Stimulated activated CD4-positive, alpha-beta T cell treated with anti-CD3 and anti-CD28 coated beads, TNF-alpha, amount 100 ng/mL, for 4 hours (primary cell): ENCODE data around the gene KCTD14.
"Not testable (repeated sequence)": the region's sequence is repeated elsewhere in the genome, so short reads cannot be mapped to it uniquely, and the experiment has no call there.

ENCODE experiments used
- DNase-seq, 3 experiments: peaks; one replicate each; pipeline ENCODE4 v3.0.0-alpha.2; 2020; ENCODE audit warnings: low read depth in 3 of 3

The KCTD14 gene

DNA sequence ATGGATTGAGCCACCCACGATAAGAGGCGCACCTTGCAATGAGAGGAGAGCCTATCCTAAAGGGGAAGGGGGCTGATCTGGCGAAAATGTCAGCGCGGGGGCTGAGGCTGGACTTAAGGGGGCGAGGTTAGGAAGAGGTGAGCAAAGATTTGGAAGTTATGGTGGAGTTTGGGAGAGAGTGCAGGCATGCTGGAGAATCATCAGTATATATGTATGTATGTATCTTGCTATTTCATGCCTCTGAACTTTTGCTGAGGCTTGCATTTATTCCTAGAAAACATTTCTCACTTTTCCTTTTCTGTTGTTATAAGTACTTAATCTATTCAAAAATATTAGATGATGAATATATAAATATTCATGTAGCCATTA lies 23.4 kb upstream of the KCTD14 start:
- DNase-seq = no peak

DNA sequence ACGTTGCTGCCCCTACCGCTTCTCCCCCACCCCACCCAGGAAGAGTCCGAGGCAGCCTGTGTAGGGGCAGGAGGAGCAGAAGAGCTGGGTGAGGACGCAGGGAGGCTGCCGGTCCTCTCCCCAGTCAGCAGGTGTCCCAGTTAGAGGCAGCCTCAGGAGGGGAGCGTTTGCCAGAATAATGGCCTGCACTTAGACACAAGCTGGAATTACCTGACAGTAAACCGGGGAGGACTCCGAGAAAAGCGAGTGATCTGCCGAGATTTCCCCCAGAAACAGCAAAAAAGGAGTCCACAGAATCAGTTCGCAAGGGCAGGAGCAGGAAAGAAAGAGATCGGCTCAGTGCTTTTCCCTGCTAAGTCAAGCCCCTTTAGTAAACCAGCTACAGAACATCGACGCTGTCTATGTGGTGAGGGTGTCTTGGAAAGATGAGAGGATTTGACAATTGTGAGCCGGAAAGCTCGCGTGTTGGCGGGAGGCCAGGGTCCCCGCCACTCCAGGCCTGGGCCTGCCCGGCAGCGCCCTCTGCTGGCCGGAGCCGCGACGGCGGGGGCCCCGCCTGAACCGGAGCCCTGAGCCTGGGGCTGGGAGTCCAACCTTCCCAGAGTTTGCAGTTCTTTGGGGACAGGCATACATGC lies 22.9 kb upstream of the KCTD14 start:
- peak; percentile 57 to 64 (median 58) for DNase-seq

DNA sequence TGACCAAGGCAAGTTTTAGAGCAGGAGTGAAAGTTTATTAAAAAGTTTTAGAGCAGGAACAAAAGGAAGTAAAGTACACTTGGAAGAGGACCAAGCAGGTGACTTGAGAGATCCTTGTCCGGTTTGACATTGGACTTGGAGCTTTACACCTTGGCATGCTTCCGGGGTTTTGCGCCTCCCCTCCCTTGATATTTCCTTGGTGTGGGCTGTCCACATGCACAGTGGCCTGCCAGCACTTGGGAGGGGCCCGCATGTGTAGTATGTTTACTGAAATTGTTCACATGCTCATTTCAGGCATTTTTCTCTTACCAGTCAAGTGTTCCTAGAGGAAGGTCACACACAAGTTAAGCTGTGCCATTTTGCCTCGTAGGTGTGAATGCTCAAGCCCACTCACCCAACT lies 21.6 kb upstream of the KCTD14 start:
- no peak for DNase-seq

DNA sequence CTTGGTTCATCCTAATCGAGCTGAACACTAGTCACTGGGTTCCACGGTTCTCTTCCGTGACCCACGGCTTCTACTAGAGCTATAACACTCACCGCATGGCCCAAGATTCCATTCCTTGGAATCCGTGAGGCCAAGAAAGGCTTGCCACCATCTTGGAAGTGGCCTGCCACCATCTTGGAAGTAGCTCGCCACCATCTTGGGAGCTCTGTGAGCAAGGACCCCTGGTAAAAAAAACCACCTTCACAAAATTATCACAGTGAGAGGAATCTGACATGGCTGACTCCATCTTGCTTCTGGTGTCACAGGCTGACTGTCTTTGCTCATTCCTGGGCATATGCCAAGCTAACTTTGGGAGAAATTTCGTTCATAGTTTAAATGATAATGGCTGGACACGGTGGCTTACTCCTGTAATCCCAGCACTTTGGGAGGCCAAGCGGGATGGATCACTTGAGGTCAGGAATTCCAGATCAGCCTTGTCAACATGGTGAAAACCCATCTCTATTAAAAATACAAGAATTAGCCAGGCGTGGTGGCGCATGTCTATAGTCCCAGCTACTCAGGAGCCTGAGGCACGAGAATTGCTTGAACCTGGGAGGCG lies 18.9 kb upstream of the KCTD14 start:
- DNase-seq = no peak

DNA sequence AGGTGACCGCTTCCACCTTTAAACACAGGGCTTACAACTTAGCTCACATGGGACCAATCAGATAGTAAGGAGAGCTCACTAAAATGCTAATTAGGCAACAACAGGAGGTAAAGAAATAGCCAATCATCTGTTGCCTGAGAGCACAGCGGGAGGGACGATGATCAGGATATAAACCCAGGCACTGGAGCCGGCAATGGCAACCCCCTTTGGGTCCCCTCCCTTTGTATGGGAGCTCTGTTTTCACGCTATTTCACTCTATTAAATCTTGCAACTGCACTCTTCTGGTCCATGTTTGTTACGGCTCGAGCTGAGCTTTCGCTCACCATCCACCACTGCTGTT lies 18.3 kb upstream of the KCTD14 start:
- DNase-seq = not testable (repeated sequence)

DNA sequence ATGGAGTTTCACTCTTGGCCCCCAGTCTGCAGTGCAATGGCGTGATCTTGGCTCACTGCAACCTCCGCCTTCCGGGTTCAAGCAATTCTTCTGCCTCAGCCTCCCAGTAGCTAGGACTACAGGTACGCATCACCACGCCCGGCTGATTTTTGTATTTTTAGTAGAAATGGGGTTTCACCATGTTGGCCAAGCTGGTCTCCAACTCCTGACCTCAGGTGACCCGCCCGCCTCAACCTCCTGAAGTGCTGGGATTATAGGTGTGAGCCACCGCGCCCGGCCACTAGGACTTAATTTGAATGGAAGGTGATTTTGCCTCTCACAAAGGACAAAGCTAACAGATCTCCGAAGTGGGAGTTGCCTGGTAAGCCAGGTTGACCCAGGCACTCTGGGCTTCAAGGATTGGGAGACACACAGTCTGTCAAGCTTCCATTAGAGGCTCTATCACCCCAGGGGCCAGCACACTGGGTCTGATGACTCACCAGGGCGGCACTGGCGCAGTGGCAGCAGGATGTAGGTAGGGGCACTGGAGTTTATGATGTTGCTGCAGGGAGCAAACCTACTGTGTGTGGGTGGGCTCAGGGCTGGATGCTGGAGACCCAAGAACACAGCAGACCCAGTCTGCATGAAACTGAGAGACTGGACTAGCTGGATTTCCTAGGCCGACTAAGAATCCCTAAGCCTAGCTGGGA lies 17.8 kb upstream of the KCTD14 start:
- no peak for DNase-seq

DNA sequence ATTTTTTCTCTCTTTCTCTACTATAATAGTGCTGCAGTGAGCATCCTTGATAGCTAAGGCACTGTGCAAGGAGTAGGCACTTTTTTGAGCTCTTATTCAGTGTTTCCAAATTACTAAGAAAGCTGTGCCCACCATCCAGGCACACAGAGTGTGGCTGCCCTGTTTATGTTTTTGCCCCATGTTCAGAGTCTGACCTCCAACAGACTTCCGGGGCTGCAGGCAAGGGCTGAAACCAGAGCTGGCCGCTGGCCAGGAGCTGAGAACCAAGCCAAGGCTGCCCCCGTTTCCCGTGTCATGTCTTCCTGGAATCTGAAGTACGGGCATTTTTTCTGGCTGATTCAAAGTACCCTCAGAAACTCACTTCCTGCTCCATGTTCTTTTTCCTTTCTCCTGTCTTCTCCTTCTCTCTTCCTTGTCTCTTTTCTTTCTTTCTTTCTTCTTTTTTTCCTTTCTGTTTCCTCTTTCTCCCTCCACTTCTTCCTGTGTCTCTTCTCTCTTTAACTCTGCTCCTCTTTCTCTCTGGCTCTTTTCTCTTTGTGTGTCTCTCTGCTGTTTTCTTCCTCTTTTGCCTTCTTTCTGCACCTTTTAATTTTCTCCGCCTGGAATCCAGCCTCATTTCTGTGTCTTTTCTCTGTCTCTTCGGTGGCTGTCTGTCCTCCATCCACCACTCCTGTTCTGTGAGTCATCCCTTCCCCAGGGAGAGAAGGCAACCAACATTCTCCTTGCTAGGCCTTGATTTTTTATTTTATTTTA lies 17.0 kb upstream of the KCTD14 start:
- DNase-seq = no peak

DNA sequence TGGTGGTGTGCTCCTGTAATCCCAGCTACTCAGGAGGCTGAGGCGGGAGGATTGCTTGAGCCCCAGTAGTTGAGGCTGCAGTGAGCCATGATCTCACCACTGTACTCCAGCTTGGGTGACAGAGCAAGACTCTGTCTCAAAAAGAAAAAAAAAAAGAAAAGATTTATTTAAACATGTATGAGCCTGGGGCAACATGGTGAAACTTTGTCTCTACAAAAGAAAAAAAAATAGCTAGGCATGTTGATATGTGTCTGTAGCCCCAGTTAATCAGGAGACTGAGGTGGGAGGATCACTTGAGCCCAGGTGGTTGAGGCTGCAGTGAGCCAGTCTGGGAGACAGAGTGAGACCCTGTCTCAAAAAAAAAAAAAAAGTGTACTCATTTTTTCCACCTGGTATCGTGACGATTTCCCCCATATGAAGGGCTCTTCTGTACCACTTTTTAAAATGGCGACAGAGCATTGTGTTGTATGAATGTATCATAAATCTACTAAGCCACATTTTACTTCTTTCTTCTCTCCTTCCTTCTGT lies 16.4 kb upstream of the KCTD14 start:
- DNase-seq = no peak

DNA sequence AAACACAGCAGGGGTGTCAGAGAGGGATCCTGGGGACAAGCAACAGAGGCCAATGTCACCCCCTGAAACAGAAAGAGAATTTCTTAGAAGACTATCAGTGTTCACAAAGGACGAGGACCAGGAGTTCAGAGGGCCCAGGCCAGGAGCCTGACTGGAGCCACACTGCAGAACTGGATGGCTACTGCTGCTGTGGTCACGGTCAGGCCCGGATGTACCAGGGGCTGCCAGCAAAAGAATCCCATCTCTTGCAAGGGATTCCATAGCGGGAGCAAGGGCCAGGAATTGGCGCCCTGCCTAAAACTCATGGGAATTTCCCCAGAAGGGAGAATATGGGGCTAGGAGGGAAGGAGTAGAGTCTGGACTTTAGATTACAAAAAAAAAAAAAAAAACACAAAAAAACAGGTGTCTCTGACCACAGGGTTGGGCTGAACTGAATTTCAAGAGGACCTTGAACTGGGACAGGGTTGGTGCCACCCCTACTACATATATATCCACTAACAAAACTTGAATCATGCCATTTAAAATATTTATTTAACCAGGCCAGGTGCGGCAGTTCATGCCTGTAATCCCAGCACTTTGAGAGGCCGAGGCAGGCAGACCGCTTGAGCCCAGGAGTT lies 15.7 kb upstream of the KCTD14 start:
- DNase-seq = no peak

DNA sequence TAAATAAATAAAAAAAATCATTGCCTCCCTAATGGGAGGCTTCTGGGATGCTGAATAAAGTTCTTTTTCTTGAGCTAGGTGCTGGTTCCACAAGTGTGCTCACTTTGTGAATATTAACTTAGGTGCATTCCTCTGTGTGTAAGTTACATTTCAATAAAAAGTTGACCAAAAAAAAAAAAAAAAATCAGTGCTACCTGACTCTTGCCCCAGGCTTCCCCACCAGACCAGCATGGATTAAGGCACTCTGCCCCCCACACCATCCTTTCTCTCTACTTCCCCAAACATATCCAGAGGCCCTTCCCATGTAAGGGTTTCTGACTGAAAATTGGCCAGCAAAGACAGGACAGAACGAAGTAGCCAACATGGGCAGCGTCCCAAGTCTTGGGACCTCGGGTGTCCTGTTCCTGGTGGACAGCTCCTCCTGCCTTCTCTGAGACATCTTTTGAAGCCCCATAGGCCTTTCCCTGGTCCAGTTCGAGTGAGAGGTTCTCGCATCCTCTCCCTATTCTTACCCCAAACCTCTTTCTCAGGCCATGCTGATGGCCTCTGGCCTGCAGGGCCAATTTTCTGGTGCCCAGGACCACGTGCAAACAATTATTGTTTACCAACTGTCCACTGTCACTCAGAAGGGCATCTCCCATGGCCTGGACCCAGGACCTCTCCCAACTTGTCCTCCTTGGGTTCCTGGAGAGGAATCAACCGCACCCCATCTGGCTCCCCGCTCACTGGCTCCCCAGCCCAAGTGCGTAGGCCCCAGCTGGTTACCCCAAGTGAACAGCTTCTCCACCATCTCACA lies 14.9 kb upstream of the KCTD14 start:
- no peak for DNase-seq

DNA sequence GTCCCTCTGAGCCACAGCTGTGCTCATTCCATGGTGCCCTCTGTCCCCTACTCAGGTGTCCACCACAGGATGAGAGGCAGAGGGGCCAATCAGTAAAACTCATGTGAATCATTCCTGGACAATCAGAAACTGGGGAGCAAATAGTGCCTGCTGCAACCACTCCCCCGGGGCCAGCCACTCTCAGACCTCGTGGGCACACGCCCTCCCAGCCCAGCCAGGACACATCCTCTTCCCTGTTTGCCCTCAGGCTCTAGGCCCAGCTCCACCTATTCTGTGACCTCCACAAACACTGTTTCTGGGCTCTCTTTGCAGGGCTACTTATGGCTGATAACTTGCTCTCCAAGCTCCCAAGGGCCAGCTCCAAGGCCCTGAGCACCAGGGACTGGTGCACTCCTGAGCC lies 14.0 kb upstream of the KCTD14 start:
- no peak for DNase-seq

DNA sequence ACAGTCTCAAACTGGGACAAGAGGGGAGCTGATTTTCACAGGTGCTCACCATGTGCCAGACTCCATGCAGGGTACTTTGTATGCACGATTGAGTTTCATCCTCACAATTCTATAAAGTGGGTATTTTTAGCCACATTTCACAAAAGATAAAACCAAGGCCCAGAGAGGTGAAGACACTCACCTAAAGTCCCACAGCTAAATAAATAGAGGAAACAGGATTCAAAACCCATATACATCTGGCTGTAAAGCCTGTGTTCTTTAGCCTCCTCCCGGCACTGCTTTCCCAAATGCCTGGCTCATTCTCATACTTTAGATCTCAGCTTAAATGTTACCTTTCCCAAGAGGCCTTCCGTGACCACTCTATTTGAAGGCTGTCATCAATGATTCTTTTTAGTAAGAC lies 13.2 kb upstream of the KCTD14 start:
- no peak for DNase-seq

DNA sequence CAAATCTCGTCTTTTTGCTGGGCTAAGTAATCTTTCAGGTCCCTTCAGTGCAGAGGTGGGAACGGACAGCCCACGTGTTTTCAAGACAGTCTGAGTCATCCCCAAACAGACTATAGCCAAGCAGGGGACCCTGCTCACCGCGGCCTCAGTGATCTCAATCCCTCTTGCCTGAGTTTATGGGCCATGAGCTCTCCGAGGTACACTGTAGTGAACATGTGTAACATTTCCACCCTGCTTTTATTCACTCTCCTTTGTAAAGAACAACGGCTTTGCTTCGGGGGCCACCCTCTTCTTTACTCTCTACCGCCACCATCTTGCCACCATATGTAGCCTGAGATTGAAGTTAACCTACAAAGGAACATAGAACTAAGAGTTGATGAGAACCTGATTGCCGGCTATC lies 11.5 kb upstream of the KCTD14 start:
- DNase-seq = no peak

DNA sequence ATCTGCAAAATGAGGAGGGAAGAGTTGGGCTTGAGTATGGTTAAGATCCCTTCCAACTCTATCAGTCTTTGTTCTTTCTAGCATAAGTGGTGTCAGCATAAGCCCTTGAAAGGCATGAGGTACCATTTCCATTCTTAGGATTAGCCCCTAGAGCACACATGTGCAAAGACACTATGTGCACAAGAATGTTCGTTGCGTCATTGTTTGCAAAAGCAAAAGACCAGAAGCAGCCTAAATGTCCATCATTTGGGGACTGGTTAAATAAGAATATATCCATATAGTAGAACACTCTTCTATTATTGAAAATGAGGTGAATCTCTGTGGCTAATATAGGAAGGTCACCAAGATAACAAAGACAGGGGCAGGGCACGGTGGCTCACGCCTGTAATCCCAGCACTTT lies 10.0 kb upstream of the KCTD14 start:
- no peak for DNase-seq

DNA sequence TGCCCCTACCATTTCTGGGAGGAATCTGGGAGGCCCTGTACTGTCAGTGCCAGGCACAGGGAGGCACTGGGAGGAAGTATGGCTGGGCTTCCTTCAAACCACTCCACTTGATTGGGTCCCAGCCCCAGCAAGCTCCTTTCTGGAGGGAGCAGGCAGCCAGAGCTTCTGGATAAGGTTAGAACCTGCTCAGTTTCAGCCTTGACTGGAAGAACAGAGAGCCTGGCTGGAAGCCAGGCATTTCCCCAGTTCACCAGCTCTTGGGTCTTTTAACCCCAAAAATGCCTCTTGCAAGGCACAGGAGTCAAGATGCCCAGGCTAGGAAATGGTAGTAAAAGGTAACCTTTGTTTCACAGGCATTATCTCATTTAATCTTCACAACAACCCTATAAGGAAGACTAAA lies 9.0 kb upstream of the KCTD14 start:
- DNase-seq = no peak

DNA sequence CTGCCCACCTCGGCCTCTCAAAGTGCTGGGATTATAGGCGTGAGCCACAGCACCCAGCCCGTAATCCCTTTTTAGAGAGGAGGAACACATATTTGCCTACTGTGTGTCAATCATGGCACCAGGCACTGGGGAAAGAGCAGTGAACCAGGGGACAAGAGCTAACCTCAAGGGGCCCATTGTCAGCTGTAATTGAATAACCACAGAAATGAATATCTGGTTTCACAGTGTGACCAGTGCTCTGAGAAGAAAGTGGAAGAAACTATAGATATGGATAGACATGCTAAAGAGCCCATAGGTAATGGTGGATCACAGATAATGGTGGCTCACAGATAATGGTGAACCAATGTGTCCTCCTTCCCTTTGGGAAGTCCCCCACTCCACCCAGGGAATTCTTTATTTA lies 8.6 kb upstream of the KCTD14 start:
- DNase-seq = no peak

DNA sequence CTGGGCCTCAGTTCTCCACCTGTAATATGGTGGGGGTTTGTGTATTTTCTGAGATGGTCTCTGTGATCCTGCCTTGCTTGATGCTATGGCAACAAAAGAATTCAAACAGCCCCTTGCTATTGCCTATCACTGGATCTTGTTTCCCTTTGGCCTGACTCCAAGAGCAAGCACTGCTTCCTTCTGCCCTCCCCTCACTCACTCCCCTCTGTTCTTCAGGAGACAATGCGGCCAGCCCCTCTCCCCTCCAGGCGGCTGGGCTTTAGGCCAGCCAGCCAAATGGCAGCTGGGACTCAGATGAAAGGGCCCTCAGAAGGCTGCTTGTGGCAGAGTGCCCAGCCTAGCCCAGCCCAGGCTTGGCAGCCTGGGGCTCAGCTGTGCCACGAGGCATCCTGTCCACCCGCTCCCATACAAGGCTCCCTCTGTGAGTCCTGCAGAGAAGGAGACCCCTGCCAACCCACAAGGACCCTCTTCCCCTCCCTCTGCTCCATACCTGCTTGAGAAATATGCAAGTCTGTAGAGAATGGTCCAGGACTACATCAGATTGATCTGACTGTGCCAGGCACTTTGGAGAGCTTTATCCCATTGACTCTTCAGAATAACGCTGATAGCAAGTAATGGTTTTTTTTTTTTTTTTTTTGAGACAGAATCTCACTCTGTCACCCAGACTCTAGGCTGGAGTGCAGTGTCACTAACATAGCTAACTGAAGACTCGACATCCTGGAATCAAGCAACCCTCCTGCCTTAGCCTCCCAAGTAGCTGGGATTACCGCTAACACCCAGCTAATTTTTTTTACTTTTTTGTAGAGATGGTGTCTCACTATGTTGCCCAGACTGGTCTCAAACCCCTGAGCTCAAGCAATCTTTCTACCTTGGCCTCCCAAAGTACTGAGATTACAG lies 7.6 kb upstream of the KCTD14 start:
- DNase-seq = no peak

DNA sequence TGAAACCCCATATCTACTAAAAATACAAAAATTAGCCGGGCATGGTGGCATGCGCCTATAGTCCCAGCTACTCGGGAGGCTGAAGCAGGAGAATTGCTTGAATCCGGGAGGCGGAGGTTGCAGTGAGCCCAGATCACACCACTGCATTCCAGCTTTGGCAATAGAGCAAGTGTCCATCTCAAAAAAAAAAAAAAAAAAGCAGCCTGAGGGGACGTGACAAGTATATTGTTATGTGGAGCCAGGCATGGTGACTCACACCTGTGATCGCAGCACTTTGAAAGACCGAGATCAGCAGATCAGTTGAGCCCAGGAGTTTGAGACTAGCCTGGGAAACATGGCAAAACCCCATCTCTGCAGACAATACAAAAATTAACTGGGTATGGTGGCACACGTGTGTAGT lies 5.3 kb upstream of the KCTD14 start:
- not testable (repeated sequence) for DNase-seq

DNA sequence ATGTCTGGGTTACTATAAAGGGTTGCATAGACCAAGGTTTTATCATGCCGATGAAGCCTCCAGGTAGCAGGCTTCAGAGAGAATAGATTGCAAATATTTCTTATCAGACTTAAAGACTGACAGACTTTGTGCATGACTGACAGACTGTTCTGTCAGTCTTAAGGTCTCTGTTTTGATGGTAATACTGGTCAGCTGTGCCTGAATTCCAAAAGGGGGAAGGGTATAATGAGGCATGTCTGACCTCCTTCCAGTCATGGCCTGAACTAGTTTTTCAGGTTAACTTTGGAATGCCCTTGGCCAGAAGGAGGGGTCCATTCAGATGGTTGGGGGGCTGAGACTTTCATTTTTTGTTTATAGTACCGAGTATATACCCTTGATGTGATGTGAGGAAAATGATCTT lies 4.7 kb upstream of the KCTD14 start:
- DNase-seq = no peak

DNA sequence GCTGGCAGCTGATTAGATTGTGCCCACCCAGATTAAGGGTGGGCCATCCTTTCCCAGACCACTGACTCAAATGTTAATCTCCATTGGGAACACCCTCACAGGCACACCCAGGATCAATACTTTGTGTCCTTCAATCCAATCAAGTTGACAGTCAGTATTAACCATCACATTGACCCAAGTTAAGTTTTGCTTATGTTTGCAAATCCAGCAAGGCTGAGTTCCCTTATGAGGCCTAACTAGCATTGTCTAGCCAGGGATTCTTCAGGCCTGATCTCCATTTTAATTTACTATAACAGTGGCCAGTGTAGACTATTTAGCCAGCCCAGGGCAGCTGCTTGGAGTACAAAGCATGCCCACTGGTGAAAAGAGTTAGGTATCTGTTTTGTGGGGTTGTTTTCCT lies 2.3 kb upstream of the KCTD14 start:
- no peak for DNase-seq
